ENCODE measurements around the gene TXNRD1. TPM values are rescaled to one million over a fixed set of nuclear protein-coding genes. Genes with fewer than 3 reads are reported as not detected.
A peak's percentile ranks its signal among the peaks of the same experiment; 100 is the strongest.

The TXNRD1 gene
- total RNA-seq, 4 donors from 2014 or later: 33.1 to 52.1 (median 39.4) TPM

- no peak overlapping the region for H3K4me3 ChIP-seq
- no peaks in the 10 kb centered on the region for H3K9me3 ChIP-seq
- H3K27me3 ChIP-seq: no peaks in the 10 kb centered on the region
- DNase-seq (ENCODE audit: low spot score in 2 of 2): no peak
- peaks cover 45% of the 10 kb centered on the region for H3K4me1 ChIP-seq
- no peak for TF ChIP-seq EP300 (IDR thresholded peaks at IDR 0.05)
- no peak for TF ChIP-seq CTCF (IDR thresholded peaks at IDR 0.05)
- TF ChIP-seq POLR2A (IDR thresholded peaks at IDR 0.05): no peak
- TF ChIP-seq POLR2AphosphoS5 (IDR thresholded peaks at IDR 0.05): no peak
- 57% methylated on average over 9 of the region's 9 CpGs for WGBS
- peaks cover 27% of the 10 kb centered on the region for H3K36me3 ChIP-seq
- H3K27ac ChIP-seq: no peak overlapping the region
Observed at GRCh38 chr12:104294927-104295668, 79.5 kb downstream of the TXNRD1 start.

- peaks cover 27% of the 10 kb centered on the region for H3K36me3 ChIP-seq
- H3K9me3 ChIP-seq: no peaks in the 10 kb centered on the region
- H3K27me3 ChIP-seq: no peaks in the 10 kb centered on the region
- H3K4me3 ChIP-seq: no peak overlapping the region
- H3K4me1 ChIP-seq: peaks cover 46% of the 10 kb centered on the region
- 76% methylated on average over 1 of the region's 1 CpG for WGBS
- TF ChIP-seq EP300 (IDR thresholded peaks at IDR 0.05): no peak
- no peak for TF ChIP-seq CTCF (IDR thresholded peaks at IDR 0.05)
- TF ChIP-seq POLR2A (IDR thresholded peaks at IDR 0.05): no peak
- DNase-seq (ENCODE audit: low spot score in 2 of 2): no peak
- H3K27ac ChIP-seq: no peak overlapping the region
Observed at GRCh38 chr12:104295954-104296353, 80.4 kb downstream of the TXNRD1 start.

DNA sequence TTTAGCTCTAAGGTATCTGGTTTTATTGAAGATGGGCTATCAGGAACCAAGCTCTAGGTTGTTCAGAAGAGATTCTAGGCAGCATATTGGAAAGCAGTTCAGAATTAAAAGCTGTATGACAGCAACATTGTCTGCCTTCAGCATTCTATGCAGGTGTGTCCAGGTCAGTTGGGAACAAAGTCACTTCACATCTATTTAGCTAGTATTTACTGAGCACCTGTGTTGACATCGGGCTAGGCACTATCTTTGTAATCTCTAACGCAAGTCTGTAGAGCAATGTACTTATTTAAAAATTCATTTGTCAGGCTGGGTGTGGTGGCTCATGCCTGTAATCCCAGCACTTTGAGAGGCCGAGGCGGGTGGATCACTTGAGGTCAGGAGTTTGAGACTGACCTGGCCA, 81.1 kb downstream of the TXNRD1 start:
- Histone ChIP-seq H3K36me3 (peaks cover 23% of the 10 kb centered on the region), H3K9me3 (no peaks in the 10 kb centered on the region), H3K4me1 (peaks cover 46% of the 10 kb centered on the region), H3K27ac (peak overlapping the region; percentile 29), H3K27me3 (no peaks in the 10 kb centered on the region), H3K4me3 (no peak overlapping the region)
- TF ChIP-seq CTCF (IDR thresholded peaks at IDR 0.05) (no peak), POLR2A (IDR thresholded peaks at IDR 0.05) (no peak), EP300 (IDR thresholded peaks at IDR 0.05) (no peak), POLR2AphosphoS5 (IDR thresholded peaks at IDR 0.05) (no peak)
- no peak for DNase-seq (ENCODE audit: low spot score in 2 of 2)
- 78% methylated on average over 4 of the region's 4 CpGs for WGBS

- Histone ChIP-seq H3K27me3 (no peaks in the 10 kb centered on the region), H3K36me3 (peaks cover 14% of the 10 kb centered on the region), H3K9me3 (no peaks in the 10 kb centered on the region), H3K4me1 (peaks cover 38% of the 10 kb centered on the region), H3K4me3 (no peak overlapping the region), H3K27ac (no peak overlapping the region)
- no peak for DNase-seq (ENCODE audit: low spot score in 2 of 2)
- no peak for TF ChIP-seq POLR2A (IDR thresholded peaks at IDR 0.05)
- TF ChIP-seq EP300 (IDR thresholded peaks at IDR 0.05): no peak
- TF ChIP-seq POLR2AphosphoS5 (IDR thresholded peaks at IDR 0.05): no peak
- no peak for TF ChIP-seq CTCF (IDR thresholded peaks at IDR 0.05)
- WGBS: 87% methylated on average over 10 of the region's 10 CpGs
Observed at GRCh38 chr12:104297477-104298113, 82.0 kb downstream of the TXNRD1 start.

DNA sequence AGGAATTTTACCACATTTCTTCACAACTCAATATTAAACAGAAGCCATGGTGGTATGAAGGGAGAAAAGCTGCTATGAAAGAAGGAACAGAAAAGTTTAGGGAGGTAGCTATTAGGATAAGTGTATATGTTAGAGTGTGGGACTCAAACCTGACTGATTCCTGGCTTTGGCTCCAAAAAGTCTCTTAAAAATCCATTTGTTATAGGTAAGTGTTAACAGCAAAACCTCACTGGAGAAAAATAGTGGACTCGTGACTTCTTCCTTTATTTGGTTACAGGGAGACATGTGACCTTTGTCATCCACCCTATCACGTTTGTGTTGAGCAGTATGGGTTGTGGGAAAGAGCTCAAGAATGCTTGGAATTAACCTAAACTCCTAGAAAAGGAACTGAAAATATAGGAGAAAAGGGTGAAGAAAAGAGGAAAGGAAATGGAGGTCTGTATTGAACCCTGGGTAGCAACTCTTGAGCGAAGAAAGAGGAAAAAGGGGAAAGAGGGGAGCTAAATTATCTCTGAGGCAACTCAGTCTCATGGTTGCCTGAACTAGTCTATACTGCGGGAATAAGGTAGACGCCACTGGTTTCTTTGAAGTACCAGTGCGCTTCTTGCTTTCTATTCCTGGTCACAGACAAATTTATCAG, 84.4 kb downstream of the TXNRD1 start:
- H3K36me3 ChIP-seq: peaks cover 4% of the 10 kb centered on the region
- DNase-seq (ENCODE audit: low spot score in 2 of 2): no peak
- 80% methylated on average over 6 of the region's 6 CpGs for WGBS
- H3K4me1 ChIP-seq: peaks cover 52% of the 10 kb centered on the region
- no peaks in the 10 kb centered on the region for H3K9me3 ChIP-seq
- no peak overlapping the region for H3K27ac ChIP-seq
- H3K27me3 ChIP-seq: no peaks in the 10 kb centered on the region
- TF ChIP-seq POLR2AphosphoS5 (IDR thresholded peaks at IDR 0.05) (no peak), EP300 (IDR thresholded peaks at IDR 0.05) (no peak), POLR2A (IDR thresholded peaks at IDR 0.05) (no peak), CTCF (IDR thresholded peaks at IDR 0.05) (no peak)
- no peak overlapping the region for H3K4me3 ChIP-seq
